OCI-M2 (cell line): Measurements from ENCODE around the gene WNK2.

ENCODE experiments used
- DNase-seq: peaks from one replicate; lab custom pipeline; 2025; ENCODE audit not compliant: unreplicated experiment; lab: John Stamatoyannopoulos, UW

WNK2 gene

DNA sequence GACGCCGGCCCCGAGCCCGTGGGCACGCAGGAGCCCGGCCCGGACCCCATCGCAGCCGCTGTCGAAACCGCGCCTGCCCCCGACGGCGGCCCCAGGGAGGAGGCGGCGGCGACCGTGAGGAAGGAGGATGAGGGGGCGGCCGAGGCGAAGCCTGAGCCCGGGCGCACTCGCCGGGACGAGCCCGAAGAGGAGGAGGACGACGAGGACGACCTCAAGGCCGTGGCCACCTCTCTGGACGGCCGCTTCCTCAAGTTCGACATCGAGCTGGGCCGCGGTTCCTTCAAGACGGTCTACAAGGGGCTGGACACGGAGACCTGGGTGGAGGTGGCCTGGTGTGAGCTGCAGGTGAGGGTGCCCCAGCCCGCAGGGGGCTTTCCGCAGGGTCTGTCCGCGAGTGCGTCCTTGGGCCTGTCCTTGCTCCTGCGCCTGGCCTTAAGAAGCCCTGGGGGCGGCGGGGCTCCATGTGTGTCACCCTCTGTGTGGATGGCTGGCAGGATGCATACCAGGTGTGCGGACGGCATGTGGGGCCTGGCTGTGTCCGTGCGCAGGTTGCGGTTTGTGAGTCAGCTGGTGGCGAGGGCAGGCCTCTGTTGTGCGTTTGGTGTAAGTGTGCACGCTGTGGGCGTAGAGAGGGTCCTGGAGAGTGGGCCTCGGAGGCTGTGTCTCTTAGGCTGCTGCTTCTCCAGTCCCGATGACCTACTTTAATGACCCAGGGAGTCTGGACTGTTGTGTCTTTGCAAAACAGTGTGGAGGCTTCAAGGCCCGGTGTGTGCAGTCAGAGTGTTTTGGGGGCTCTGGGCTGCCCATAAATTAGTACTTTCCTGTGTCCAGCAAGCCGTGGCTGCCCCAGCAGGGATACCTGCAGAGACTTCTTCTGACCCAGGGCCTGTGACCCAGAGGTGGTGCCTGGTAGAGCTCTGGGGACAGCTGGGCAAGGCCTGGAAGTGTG, 1.6 kb downstream of the WNK2 start:
- DNase-seq, result no peak

DNA sequence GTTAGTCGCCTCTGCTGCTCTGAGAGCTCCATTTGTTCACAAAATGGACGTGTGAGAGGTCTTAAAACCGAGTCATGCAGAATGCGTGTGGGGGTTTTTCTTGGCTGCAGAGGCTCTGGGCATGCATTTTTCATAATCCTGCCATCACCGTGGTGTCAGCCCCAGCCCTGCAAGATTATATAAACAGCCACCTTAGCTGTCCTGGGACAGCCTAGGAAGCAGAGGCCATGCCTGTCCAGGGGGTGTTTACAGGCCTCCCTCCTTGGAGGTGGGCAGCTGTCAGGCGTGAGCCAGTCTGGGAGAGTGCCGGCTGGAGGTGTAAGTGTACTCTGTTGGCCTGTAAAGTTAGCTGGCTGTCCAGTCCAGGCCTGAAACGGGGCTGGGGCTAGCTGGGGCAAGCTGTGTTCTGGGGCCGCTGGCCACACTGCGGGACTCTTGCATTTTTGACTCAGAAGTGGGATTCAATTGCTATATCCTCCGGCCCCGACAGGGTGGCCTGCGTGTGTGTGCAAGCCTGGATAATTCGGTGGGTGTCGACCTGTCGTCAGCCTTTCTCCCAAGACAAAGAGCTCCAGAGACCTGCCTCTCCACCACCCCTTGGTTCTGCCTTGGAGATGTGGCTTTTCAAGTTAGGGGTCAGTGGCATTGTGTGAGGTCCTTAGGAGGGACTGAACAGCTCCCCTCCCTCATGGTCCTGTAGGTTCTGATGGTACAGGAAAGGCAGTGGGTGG, 2.4 kb downstream of the WNK2 start:
- no peak for DNase-seq

DNA sequence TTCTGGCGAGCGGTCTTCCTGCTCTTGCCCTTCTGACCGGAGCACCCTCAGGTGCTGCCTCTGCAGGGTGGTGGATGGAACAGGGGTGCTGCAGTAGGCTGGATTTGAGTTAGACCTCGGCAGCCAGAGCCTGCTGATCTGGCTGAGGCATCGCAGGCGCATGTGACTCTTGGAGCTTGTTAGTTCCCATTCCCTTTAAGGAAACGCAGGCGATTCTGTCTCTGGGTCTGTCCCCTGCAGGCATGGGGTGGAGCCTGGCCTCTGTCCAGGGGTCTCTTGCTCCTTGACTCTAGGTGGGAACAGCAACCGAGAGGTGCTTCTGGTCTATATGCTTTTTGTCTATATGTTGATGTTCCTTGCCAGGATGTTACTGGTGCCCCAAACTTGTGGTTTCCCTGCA, 3.1 kb downstream of the WNK2 start:
- DNase-seq, result no peak

DNA sequence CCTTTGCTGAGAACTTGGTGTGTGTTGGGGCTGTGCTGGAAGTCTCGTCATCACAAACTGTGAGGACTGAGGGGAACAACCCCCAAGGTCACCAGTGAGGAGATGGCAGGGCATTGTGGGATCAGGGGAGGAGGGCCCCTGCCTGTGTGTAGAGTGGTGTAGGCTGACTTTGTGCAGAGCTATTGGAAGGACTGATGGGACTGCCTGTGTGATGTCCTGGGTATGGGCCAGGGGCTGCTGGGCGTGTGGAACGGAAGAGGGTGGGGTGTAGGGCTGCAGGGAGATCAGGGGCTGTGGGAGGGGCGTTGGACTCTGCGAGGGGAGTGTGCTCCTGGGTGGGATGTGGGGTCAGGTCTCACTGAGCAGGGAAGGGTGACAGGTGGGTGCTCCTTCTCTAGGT, 3.6 kb downstream of the WNK2 start:
- no peak for DNase-seq

DNA sequence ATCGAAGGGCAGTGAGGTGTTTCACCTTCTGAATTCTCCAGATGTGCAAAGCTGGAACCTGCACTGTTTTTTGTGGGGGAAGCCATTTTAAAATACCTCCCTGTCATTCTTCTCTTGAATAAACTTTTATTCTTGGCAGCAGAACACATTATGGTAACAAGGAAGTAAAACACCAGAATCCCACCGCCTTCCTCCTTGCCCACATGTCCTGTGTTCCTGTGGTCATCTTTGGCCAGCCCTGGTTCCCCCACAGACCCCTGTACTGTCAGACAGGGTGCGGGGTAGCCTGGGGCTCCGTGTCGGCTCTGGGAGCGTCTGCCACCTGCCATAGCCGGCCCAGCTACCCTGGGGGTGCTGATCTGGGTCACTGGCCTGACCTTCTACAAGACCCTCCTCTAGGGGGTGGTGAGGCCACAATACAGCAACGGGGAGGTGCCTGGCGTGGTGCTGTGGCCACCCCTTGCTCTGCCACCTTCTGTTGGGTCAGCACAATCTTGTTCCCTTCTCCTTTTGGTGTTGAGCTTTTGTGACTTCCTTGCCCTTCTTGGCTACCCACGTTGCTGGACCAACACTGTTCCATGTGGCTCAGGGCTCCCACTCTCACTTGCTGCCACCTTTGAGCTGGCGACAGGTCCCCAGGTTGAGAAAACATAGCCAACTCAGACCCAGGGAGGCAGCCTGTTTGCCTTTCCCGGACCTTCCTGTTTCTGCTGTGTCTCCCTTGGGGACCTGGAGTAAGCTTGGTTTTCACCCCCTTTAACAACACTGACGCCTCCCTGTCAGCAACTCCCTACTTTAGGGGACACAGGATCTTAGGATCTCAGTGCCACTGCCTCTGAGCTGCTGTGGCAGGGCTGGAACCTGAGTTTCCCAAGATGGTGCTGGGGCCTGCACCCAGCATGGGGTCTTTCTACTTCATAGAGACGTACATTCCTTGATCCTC, 4.8 kb downstream of the WNK2 start:
- no peak for DNase-seq

DNA sequence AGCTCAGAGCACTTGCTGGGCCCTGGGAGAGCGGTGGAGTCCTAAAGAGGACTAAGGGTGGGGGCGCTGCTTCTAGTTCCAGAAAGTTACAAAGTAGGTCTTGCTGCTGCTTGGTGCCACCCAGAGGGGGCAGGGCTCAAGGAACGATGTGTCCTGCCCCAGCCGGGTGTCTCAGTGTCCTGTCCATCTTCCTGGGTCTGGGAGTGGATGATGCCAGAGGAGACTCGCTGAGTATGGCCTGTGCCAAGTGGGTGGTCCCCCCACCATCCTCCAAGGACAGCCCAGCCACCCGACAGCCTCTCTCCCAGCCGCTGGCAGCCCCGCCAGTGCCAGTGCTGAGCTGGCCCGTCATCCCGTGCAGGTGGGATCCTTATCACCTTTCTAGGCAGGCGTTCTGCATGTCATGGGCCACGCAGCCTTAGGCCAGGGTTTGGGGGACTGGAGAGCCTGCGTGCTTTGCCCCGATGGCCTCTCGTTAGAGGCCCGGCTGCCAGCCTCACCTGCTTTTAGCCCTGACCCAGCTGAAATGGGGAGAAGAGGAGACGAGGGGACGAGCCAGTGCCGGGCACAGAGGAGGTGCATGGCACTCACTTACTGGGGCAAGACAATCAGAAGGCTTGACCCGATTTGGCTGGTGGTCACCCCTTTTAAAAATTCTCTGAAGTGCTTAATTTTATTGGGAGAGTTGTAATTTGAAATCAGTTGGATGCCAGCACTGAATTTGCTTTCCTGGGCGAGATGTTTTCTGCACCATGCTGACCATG, 5.6 kb downstream of the WNK2 start:
- no peak for DNase-seq

DNA sequence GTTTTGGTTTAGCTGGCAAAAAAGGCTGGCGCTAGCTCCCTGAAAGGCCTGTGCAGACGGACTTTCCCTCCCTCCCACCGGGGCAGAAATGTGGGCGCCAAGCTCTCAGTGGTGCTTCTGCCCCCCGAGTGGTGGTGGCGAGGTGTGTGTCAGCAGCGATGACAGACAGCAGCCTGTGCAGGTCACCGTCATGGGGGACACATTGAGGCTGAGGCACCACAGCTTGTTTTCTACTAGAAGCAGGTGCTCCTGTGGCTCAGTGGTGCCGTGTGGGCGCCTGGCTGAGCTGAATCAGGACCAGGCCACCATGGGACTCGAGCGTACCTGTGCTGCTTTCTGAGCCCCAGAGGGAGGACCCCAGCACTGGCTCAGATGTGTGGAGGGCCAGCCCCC, 6.2 kb downstream of the WNK2 start:
- no peak for DNase-seq

DNA sequence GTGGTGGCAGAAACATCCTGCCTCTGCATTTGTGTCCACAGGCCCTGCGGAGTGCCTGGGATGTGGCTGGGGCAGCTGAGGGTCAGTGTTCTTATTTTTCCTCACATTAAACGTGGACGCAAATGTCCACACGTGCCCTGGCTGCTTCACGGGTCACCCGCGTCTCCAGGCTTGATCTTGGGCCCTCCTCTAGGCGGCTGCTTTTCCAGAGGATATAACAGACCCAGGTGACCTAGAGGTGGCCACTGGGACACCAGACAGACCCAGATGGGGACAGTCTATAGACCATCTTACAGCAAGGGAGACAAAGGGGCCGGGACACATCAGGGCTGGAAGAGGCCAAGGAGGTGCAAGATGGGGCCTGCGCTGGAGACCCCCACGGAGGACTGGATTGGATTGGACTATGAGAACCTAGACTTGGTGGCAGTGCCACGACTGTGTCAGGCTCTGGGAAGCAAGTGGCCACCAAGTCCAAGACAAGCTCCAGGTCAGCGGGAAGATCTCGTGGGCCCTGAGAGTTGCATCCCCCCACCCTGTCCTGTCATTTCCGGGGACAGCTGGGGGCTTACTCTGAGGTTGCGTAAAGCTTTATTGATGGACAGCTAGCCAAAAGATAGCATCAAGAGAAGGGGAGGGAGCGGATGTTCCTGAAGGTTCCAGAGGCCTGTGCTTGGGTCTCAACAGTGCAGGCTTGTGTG, 6.9 kb downstream of the WNK2 start:
- no peak for DNase-seq

DNA sequence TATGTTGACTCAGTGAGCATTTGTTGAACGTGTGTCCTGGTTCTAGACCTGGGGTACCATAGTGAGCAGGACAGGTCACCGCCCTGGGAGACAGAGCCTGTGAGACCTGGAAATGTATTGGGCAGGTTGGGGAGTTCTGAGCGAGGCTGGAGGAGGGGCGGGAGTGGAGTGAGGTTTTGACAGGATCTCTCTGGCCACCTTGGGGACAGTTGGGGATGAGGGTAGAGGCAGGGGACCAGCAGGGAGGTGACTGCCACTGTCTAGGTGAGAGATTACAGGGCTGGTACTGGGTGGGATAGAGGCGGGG, 7.4 kb downstream of the WNK2 start:
- DNase-seq, result no peak

DNA sequence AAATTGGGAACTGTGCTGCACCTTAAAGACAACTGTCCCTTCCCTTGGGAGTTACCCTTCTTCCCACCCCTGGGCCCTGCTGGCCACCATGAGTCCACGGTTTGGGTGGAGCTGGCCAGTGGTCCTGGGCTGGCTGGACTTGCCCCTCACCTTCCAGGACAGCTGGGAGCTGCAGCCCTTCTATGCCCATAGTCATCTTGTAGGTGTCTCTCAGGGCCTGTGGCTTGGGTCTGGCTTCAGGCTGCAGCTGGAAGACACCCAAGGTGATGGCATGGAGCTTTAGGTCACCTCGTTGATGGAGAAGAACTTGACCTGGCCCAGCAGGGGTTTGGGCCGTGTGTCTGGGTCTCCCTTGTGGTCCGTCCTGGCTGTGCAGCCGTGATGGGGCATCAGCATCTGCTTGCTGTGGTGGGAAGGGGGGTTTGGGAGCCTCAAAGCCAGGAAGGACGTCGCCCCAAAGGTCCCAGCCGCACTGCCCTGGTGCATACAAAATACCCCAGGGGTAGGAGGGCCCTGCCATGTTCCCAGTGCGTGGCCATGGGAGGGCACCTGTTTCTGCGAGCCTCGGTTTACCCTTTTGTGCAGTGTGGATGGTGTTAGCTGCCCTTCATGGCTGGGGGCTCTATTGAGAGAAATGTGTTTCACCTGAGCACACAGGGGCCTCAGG, 8.9 kb downstream of the WNK2 start:
- no peak for DNase-seq

DNA sequence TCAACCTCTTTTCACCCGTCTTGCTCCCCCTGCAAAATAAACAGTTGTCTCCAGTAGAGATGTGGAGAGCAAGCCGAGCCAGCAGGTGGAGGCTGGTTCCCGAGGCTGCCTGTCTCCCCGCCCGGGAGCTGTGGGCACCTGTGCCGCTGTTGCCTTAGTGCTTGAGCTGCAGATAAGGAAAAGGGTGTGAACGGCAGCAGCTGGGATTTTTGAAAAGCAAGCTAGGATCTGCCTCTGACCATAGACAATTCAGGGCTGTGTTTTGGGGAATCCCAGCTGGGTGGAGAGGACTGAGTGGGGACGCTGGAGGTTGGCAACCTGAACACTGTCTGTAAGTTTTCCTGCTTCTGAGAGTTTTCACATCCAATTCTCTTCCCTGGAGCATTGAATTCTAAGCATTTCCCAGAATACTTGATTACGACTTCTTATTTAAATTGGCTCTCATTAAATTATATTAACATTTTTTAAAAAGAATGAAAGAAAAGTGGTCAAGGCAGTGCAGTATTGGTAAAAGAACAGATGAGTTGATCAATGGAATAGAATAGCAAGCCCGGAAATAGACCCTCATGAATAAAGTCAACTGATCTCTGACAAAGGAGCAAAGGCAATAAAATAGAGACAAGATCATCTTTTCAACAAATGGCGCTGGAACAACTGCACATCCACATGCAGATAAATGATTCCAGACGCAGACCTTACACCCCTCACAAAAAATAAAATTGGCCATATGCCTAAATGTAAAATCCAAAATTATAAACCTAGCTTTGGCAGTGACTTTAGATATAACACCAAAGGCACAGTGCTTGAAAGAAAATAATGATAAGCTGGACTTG, 9.7 kb downstream of the WNK2 start:
- no peak for DNase-seq

DNA sequence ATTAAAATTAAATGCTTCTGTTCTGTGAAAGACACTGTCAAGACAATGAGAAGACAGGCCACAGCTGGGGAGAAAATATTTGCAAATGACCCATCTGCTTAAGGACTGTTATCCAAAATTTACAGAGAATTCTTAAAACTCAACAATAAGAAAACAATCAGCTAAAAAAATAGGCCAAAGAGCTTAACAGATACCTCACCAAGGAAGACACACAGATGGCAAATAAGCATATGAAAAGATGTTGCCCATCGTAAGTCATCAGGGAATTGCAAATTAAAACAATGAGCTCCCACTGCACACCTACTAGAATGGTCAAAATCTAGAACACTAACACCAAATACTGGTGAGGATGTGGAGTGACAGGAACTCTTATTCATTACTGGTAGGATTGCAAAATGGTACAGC, 10.3 kb downstream of the WNK2 start:
- no peak for DNase-seq

DNA sequence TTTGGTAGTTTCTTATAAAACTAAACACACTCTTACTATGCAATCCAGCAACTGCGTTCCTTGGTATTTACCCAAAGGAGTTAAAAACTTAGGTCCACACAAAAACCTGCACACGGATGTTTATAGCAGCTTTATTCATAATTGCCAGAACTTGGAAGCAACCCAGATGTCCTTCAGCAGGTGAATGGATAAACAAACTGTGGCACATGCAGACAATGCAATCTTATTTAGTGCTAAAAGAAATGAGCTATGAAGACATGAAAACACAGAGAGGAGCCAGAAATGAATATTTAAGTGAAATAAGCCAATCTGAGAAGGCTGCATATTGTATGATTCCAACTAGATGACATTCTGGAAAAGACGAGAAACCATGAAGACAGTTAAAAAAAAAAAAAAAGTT, 10.7 kb downstream of the WNK2 start:
- DNase-seq, result no peak

DNA sequence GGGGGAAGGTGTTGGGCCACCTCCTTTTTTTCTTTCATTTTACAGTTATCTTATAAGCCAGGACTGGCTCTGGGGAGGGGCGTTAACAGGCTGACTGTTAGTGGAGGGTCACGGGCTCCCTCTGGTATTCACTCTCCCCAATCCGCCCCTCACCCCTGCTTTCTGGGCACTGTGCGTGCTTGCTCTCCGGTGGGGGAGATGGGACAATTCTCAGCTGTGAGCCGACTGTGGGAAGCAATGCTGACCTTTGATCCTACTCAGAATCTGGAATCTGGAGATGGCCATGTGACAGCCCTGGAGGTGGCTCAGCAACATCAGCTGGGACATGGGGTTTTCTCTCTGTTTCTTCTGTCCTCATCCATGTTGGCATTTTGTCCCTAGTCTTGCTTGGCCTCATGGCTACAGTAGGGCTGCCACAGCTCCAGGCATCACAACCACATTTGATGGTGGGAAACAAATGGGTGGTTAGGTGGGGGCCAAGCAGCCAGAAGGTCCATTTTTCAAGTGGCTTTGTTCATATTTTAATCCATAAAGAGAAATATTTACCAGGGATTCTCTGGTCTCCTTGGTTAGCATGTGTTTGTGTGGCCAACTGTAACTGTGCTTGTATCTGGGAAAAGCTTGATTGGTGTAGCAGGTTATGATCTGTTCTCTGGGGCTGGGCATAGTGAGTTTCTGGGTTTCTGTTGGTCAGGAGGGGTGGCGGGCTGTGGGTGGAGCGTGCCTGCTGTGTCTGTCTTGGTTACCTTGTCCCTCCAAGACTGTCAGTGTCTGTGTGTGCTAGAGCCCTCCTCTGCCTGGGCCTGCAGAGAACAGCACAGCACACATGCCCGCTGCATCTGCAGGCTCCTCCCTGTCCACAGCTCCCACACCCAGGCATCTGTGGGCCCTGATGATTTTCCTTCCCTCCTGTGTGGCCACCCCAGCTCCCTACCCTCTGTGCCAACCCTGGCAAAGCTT, 12.4 kb downstream of the WNK2 start:
- DNase-seq, result no peak

DNA sequence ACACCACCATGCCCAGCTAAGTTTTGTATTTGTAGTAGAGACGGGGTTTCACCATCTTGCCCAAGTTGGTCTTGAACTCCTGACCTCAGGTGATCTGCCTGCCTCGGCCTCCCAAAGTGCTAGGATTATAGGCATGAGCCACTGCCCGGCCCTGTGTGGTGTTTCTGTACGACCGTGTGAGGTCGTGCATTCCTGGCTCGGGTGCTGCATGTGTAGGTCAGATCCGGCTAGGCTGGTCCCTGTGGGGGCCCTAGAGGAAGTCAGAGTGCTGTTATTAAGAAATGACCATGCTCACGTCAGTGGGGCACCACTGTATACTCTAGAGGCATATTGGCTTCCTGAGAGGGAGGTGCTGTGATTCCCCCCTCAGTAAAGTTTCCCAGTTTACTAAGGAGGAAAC, 13.7 kb downstream of the WNK2 start:
- no peak for DNase-seq

DNA sequence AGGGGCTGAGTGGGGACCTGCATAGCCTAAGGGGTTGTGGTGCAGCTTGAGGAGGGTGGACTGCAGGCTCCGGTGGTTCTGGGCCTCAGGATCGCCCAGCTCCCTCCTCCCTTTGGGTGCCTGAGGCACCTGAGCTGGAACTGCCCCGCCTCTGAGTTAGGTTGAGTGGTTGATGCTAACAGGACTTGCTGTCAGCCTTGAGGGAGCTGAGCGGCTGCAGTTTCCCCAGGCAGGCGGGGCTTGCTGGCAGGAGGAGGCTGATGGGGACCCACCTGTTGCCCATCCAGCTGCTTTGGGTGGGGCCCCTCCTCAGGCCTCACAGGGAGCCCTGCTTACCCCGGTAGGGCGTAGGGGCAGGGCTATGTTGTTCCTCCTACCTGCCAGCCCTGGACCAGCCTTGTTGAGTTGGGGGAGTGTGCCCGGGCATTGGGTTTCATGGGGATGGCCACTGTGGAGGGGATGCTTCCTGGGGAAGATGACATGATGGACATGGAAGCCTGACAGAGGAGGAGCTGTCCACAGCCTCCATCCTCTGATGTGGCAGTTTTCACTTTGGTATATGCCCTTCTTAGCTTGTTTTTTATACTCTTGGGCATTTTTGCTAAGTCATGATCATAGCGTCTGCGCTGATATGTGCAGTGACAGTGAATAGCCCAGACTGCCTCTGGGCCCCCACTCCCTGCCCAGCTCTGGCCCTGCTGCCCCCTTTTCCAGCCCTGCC, 14.3 kb downstream of the WNK2 start:
- no peak for DNase-seq
